ENCODE measurements around the gene PPP1R11.
"Not testable (repeated sequence)": the region's sequence is repeated elsewhere in the genome, so short reads cannot be mapped to it uniquely, and the experiment has no call there.

The PPP1R11 gene

DNA sequence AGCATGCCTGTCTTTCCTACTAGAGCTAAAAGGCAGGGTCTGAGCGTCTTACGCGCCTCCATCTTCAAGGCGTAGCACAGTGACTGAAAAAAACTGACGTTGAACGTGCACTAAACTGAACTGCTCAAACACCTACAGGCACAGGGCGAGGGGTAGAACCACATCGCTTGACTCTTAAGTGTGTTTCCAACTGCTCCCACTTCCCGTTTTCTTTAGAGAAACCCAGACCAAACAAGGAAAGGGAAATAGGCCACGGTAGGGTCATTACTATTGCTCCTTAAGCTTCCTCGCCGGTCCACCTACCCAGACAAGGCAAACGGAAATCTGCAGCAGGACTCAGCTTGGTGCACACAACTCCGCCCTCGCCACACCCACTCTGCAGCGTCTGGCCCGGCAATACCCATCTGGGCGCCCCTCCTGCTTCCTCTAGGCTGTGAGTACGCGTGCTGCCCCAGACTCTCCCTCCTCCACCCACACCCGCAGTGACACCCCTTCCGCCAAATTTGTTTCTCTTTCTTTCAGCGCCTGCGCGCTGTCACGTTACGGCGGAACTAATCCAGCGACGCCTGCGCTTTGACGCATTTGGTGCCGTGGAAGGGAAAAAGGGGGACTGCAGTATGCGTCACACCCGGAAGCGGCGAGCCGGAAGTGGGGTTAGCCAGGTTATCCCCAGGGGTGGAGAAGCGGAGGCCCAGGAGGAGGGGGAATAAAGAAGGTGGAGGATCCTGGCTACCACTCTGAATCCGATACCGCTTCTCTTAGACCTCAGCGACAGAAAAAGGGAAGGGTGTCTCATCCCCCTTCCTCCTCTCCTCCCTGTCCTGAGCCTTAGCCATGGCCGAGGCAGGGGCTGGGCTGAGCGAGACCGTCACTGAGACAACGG, at the start of gene PPP1R11:
Gene PPP1R11, plus strand, starts transcription at position 622 of the 883 bp plus-strand sequence. Its CDS starts 213 bp downstream, at position 835.
- Histone ChIP-seq H3K36me3 (ENCODE audit: control insufficient read depth, insufficient read depth, low read length) (no peaks in the 10 kb centered on the region), H3K27me3 (ENCODE audit: control insufficient read depth, insufficient read depth, low read length) (no peaks in the 10 kb centered on the region), H3K4me3 (ENCODE audit: low read length) (peak within 1 kb of the TSS; percentile 89)

DNA sequence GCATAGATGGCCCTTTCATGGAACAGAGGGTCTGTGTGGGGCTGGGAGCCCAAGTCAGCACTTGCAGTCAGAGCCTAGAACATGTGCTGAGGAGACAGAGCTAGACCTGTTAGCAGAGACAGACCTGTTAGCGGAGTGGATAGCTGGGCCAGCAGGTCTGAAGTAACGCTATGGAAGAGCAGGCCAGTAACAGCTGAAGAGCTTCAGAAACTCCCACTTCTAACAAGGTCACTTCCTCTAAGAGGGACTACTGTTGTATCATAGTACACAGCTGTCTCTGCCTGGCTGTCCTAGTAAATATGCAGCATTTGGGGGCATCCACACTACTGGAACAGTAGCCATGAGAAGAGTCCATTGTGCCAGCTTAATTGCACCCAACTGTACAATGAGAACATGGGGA, 47.2 kb upstream of the PPP1R11 start:
- Histone ChIP-seq H3K4me1 (ENCODE audit: control insufficient read depth, insufficient read depth, low read length) (no peaks in the 10 kb centered on the region), H3K9me3 (ENCODE audit: control insufficient read depth, low read length) (no peaks in the 10 kb centered on the region), H3K9ac (ENCODE audit: low read length) (no peak overlapping the region), H3K4me3 (ENCODE audit: low read length) (no peak overlapping the region), H3K27me3 (ENCODE audit: control insufficient read depth, insufficient read depth, low read length) (no peaks in the 10 kb centered on the region), H3K36me3 (ENCODE audit: control insufficient read depth, insufficient read depth, low read length) (no peaks in the 10 kb centered on the region)

More for the DNA sequence above, at the start of gene PPP1R11:
- H3K4me1 ChIP-seq (ENCODE audit: control insufficient read depth, insufficient read depth, low read length) = peaks cover 22% of the 10 kb centered on the region
- H3K9ac ChIP-seq (ENCODE audit: low read length) = peak within 1 kb of the TSS; percentile 78
- H3K9me3 ChIP-seq (ENCODE audit: control insufficient read depth, low read length) = no peaks in the 10 kb centered on the region

- H3K4me1 ChIP-seq (ENCODE audit: control insufficient read depth, insufficient read depth, low read length) = no peaks in the 10 kb centered on the region
- H3K9ac ChIP-seq (ENCODE audit: low read length) = no peak overlapping the region
- no peak overlapping the region for H3K4me3 ChIP-seq (ENCODE audit: low read length)
- no peaks in the 10 kb centered on the region for H3K36me3 ChIP-seq (ENCODE audit: control insufficient read depth, insufficient read depth, low read length)
- H3K9me3 ChIP-seq (ENCODE audit: control insufficient read depth, low read length) = no peaks in the 10 kb centered on the region
- H3K27me3 ChIP-seq (ENCODE audit: control insufficient read depth, insufficient read depth, low read length) = no peaks in the 10 kb centered on the region
Measured at GRCh38 chr6:30020626-30021025, 46.4 kb upstream of the PPP1R11 start.

DNA sequence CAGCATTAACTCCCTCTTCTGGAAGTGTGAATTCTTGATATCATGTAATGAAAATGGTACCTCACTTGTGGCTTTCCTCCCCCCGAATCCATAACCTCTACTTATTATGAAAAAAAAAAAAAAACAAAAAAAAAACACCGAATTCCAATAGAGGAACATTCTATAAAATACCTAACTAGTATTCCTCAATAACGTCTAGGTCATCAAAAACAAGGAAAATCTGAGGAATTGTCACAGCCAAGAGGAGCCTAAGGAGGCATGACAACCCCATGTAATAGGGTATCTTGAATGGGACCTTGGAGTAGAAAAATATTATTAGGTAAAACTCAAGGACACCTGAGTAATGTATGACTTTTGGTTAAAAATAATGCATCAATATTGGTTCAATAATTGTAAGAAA, 44.8 kb upstream of the PPP1R11 start:
- Histone ChIP-seq H3K4me3 (ENCODE audit: low read length) (no peak overlapping the region), H3K36me3 (ENCODE audit: control insufficient read depth, insufficient read depth, low read length) (no peaks in the 10 kb centered on the region), H3K9ac (ENCODE audit: low read length) (no peak overlapping the region), H3K9me3 (ENCODE audit: control insufficient read depth, low read length) (no peaks in the 10 kb centered on the region), H3K4me1 (ENCODE audit: control insufficient read depth, insufficient read depth, low read length) (no peaks in the 10 kb centered on the region), H3K27me3 (ENCODE audit: control insufficient read depth, insufficient read depth, low read length) (no peaks in the 10 kb centered on the region)

DNA sequence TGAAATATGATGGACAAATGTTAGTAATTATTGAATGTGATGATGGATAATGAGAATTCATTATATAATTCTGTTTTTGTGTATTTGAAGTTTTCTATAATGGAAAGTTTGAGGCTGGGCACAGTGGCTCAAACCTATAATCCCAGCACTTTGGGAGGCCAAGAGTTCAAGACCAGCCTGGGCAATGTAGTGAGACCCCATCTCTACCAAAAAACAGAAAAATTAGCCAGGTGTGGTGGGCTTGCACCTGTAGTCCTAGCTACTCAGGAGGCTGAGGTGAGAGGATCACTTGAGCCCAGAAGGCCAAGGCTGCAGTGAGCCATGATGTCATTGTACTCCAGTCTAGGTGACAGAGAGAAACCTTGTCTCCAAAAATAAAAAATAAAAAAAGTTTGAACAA, 44.3 kb upstream of the PPP1R11 start:
- not testable (repeated sequence) for H3K9me3 ChIP-seq (ENCODE audit: control insufficient read depth, low read length); H3K36me3 ChIP-seq (ENCODE audit: control insufficient read depth, insufficient read depth, low read length); H3K27me3 ChIP-seq (ENCODE audit: control insufficient read depth, insufficient read depth, low read length); H3K4me3 ChIP-seq (ENCODE audit: low read length); H3K9ac ChIP-seq (ENCODE audit: low read length); H3K4me1 ChIP-seq (ENCODE audit: control insufficient read depth, insufficient read depth, low read length)

- Histone ChIP-seq H3K9me3 (ENCODE audit: control insufficient read depth, low read length) (no peaks in the 10 kb centered on the region), H3K27me3 (ENCODE audit: control insufficient read depth, insufficient read depth, low read length) (no peaks in the 10 kb centered on the region), H3K36me3 (ENCODE audit: control insufficient read depth, insufficient read depth, low read length) (no peaks in the 10 kb centered on the region), H3K4me1 (ENCODE audit: control insufficient read depth, insufficient read depth, low read length) (no peaks in the 10 kb centered on the region), H3K4me3 (ENCODE audit: low read length) (no peak overlapping the region), H3K9ac (ENCODE audit: low read length) (no peak overlapping the region)
Measured at GRCh38 chr6:30025186-30025585, 41.8 kb upstream of the PPP1R11 start.

DNA sequence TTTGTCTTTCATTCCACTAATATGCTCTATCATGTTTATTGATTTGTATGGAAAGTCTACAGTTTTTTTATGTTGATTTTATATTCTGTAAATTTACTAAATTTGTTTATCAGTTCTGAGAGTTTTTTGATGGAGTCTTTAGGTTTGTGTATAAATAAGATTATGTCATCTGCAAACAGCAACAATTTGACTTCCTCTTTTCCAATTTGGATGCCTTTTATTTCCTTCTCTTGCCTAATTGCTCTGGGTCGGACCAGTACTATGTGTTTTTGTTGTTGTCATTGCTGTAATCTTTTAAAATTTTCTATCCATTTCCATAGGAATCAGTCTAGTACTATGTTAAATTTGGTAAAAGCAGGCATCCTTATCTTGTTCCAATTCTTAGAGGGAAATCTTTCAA, 37.4 kb upstream of the PPP1R11 start:
- H3K36me3 ChIP-seq (ENCODE audit: control insufficient read depth, insufficient read depth, low read length) = no peaks in the 10 kb centered on the region
- H3K4me1 ChIP-seq (ENCODE audit: control insufficient read depth, insufficient read depth, low read length) = no peaks in the 10 kb centered on the region
- no peaks in the 10 kb centered on the region for H3K27me3 ChIP-seq (ENCODE audit: control insufficient read depth, insufficient read depth, low read length)
- no peaks in the 10 kb centered on the region for H3K9me3 ChIP-seq (ENCODE audit: control insufficient read depth, low read length)
- H3K4me3 ChIP-seq (ENCODE audit: low read length) = no peak overlapping the region
- no peak overlapping the region for H3K9ac ChIP-seq (ENCODE audit: low read length)

- Histone ChIP-seq H3K9me3 (ENCODE audit: control insufficient read depth, low read length) (no peaks in the 10 kb centered on the region), H3K36me3 (ENCODE audit: control insufficient read depth, insufficient read depth, low read length) (no peaks in the 10 kb centered on the region), H3K4me3 (ENCODE audit: low read length) (no peak overlapping the region), H3K9ac (ENCODE audit: low read length) (no peak overlapping the region), H3K4me1 (ENCODE audit: control insufficient read depth, insufficient read depth, low read length) (no peaks in the 10 kb centered on the region), H3K27me3 (ENCODE audit: control insufficient read depth, insufficient read depth, low read length) (no peaks in the 10 kb centered on the region)
Measured at GRCh38 chr6:30031381-30031780, 35.6 kb upstream of the PPP1R11 start.

- H3K4me3 ChIP-seq (ENCODE audit: low read length); H3K36me3 ChIP-seq (ENCODE audit: control insufficient read depth, insufficient read depth, low read length); H3K27me3 ChIP-seq (ENCODE audit: control insufficient read depth, insufficient read depth, low read length); H3K9ac ChIP-seq (ENCODE audit: low read length); H3K9me3 ChIP-seq (ENCODE audit: control insufficient read depth, low read length); H3K4me1 ChIP-seq (ENCODE audit: control insufficient read depth, insufficient read depth, low read length): not testable (repeated sequence)
Measured at GRCh38 chr6:30033440-30033839, 33.6 kb upstream of the PPP1R11 start.

DNA sequence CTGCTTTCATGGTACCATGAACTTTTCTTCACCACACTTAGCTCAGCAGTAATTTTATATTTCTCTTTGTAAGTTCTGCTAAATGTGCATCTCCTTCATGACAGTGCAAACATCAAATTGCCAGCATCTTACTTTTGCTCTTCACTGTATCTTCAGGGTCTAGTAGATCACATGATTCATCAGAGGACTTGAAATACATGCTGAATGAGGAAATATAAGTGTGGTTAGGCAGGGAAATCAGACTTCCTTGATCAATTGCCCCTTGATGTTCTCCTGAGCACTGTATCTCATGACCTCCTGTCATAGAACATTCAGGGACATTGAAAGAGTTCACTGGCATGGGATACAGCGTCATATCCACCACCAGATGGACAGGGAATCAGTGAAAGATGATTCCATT, 31.2 kb upstream of the PPP1R11 start:
- no peak overlapping the region for H3K4me3 ChIP-seq (ENCODE audit: low read length)

DNA sequence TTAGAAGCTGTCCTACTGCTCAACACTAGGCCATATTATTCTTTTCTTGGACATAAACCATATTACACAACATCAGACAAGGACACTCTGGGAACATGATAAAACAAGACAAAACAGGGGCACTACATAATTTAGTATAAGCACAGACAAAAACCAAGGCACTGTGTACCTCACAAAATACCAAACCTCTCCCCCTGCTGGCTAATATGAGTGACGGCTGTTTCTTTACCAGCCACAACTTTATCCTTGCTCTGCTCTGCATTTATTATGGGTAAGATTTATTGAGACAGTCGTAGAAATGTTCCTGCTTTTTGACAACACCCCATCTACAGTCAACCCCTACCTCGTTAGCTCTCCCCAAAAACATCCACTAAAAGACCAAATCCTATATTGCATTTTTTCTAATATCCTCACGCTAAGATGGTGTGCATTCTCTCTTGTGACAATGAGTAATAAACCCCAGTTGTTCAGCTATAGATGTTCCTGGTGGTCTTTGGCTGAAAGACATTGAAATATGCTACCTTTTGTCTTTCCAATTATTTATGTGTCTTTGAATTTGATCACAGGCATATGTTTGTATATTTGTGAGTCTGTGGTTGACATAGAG, 29.7 kb upstream of the PPP1R11 start:
- Histone ChIP-seq H3K36me3 (ENCODE audit: control insufficient read depth, insufficient read depth, low read length) (no peaks in the 10 kb centered on the region), H3K4me3 (ENCODE audit: low read length) (no peak overlapping the region), H3K9ac (ENCODE audit: low read length) (no peak overlapping the region), H3K27me3 (ENCODE audit: control insufficient read depth, insufficient read depth, low read length) (no peaks in the 10 kb centered on the region), H3K4me1 (ENCODE audit: control insufficient read depth, insufficient read depth, low read length) (no peaks in the 10 kb centered on the region), H3K9me3 (ENCODE audit: control insufficient read depth, low read length) (no peaks in the 10 kb centered on the region)

More for the DNA sequence above, 31.2 kb upstream of the PPP1R11 start:
- Histone ChIP-seq H3K9me3 (ENCODE audit: control insufficient read depth, low read length) (no peaks in the 10 kb centered on the region), H3K36me3 (ENCODE audit: control insufficient read depth, insufficient read depth, low read length) (no peaks in the 10 kb centered on the region), H3K9ac (ENCODE audit: low read length) (no peak overlapping the region), H3K4me1 (ENCODE audit: control insufficient read depth, insufficient read depth, low read length) (no peaks in the 10 kb centered on the region), H3K27me3 (ENCODE audit: control insufficient read depth, insufficient read depth, low read length) (no peaks in the 10 kb centered on the region)

GRCh38 chr6:30041221-30041620, 25.8 kb upstream of the PPP1R11 start:
- Histone ChIP-seq H3K4me3 (ENCODE audit: low read length) (no peak overlapping the region), H3K4me1 (ENCODE audit: control insufficient read depth, insufficient read depth, low read length) (no peaks in the 10 kb centered on the region)

More at GRCh38 chr6:30041221-30041620, 25.8 kb upstream of the PPP1R11 start:
- Histone ChIP-seq H3K9me3 (ENCODE audit: control insufficient read depth, low read length) (no peaks in the 10 kb centered on the region), H3K36me3 (ENCODE audit: control insufficient read depth, insufficient read depth, low read length) (no peaks in the 10 kb centered on the region), H3K27me3 (ENCODE audit: control insufficient read depth, insufficient read depth, low read length) (no peaks in the 10 kb centered on the region), H3K9ac (ENCODE audit: low read length) (no peak overlapping the region)

Measured in mucosa of stomach (tissue), 1 donor.